ENCODE measurements around the gene PLA2G4C.
"Not testable (repeated sequence)": the region's sequence is repeated elsewhere in the genome, so short reads cannot be mapped to it uniquely, and the experiment has no call there.

PLA2G4C gene

DNA sequence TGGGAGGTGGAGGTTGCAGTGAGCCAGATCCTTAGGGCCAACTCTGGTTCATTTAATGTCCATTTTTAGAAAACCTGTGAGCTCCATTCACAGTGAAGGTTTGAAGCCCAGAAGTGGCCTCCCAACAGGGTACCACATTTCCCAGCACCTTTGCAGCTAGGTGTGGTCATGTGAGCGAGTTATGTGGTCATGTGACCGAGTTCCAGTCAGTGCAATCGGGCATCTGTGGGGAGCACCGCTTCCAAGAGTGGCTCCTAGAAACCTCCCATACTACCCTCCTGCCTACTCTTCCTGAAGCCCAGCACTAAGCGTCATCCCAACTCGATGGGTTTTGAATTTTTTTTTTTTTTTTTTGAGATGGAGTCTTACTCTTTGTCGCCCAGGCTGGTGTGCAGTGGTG is 663 bp upstream of the PLA2G4C start:
- no peak for DNase-seq (ENCODE audit: low read depth)

- no peak for DNase-seq (ENCODE audit: low read depth)
Measured at GRCh38 chr19:48108997-48109782, 1.4 kb downstream of the PLA2G4C start.

DNA sequence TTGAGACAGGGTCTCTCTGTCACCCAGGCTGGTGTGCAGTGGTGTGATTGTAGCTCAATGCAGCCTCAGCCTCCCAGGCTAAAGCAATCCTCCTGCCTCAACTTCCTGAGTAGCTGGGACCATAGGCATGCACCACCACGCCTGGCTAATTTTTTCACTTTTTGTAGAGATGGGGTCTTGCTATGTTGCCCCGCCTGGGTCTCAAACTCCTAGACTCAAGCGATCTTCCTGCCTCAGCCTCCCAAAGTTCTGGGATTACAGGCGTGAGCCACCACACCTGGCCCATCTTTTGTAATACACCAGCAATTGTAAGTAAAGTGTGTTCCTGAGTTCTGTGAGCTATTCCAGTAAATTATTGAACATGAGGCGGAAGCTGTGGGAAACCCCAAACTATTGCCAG is 6.7 kb downstream of the PLA2G4C start:
- DNase-seq (ENCODE audit: low read depth) = no peak

GRCh38 chr19:48102870-48103751 is 7.5 kb downstream of the PLA2G4C start:
- no peak for DNase-seq (ENCODE audit: low read depth)

- no peak for DNase-seq (ENCODE audit: low read depth)
Measured at GRCh38 chr19:48095612-48096175, 14.9 kb downstream of the PLA2G4C start.

GRCh38 chr19:48094855-48095203 is 15.8 kb downstream of the PLA2G4C start:
- no peak for DNase-seq (ENCODE audit: low read depth)

DNA sequence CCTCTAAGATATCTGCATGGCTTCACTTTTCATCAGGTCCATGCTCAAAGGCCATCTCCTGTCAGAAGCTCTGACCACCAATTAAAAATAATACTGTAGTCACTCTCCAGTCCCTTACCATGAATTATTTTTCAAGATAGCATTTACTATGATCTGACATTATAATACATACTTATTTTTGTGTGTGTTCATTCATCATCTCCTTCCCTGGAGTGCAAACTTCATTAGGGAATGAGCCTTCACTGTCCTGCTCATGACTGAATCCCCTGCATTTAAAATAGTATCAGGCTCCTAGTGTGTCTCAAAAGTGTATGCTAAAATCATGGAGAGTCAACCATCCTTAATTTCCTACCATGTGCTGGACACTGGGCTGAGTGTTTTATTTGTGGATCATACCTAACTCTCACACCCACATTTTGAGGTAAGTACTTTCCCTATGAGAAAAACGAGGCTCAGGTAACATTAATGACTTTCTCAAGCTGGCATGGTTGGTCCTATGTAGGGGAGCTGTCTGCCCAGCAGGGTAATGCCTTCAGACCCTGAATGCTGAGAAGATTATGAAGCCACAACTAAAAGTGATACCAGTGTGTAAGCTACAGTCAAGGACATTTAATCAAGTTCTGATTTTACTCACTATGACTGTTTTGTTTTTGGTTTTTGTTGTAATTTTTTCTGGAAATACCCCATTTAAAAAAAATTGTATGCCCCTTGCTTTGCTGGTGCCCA is 16.3 kb downstream of the PLA2G4C start:
- DNase-seq (ENCODE audit: low read depth) = no peak

DNA sequence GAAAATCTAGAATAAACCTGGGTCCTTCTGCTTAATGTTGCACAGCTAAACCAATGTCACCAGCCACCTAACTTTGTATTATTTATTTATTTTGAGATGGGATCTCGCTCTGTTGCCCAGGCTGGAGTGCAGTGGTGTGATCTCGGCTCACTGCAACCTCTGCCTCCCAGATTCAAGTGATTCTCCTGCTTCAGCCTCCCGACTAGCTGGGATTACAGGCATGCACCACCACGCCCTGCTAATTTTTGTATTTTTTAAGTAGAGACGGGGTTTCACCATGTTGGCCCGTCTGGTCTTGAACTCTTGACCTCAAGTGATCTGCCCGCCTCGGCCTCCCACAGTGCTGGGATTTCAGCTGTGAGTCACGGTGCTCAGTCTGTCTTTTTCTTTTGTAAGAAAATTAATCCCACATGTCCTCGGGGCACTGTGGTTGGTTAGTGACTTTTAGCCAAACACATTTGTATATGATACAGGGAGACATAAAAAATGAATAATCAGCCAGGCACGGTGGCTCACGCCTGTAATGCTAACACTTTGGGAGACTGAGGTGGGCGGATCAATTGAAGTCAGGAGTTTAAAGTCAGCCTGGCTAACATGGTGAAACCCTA is 19.4 kb downstream of the PLA2G4C start:
- not testable (repeated sequence) for DNase-seq (ENCODE audit: low read depth)

- no peak for DNase-seq (ENCODE audit: low read depth)
Measured at GRCh38 chr19:48090281-48090802, 20.3 kb downstream of the PLA2G4C start.

DNA sequence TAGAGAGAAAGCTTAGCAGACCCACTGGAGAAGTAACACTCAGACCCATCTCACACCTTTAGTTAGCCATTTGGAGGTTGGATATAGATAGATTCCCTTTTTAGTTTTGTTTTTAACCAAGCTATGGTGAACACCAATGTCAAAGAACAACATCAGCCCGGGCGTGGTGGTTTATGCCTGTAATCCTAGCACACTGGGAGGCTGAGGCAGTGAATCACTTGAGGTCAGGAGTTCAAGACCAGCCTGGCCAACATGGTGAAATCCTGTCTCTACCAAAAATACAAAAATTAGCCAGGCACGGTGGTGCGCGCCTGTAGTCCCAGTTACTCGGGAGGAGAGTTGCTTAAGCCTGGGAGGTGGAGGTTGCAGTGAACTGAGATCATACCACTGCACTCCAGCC is 21.6 kb downstream of the PLA2G4C start:
- DNase-seq (ENCODE audit: low read depth) = not testable (repeated sequence)

- no peak for DNase-seq (ENCODE audit: low read depth)
Measured at GRCh38 chr19:48085904-48086864, 24.4 kb downstream of the PLA2G4C start.

DNA sequence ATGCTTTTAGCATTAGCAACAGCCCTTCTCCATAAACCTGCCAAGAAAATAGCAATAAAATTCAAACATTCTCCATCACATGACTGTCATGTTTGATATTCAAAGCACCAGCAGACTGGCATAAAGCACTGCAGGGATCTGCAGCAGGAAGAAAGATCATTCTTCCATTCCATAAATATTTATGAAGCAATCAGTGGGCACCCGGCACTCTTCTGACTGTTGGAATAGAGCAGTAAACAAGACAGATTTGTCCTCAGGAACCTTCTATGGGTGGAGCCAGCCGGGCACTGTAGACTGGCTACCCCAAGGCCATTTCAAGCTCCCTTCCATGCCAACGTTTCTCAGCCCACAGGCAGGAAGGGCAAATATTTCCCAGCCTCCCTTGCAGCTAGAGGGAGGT is 25.5 kb downstream of the PLA2G4C start:
- no peak for DNase-seq (ENCODE audit: low read depth)

DNA sequence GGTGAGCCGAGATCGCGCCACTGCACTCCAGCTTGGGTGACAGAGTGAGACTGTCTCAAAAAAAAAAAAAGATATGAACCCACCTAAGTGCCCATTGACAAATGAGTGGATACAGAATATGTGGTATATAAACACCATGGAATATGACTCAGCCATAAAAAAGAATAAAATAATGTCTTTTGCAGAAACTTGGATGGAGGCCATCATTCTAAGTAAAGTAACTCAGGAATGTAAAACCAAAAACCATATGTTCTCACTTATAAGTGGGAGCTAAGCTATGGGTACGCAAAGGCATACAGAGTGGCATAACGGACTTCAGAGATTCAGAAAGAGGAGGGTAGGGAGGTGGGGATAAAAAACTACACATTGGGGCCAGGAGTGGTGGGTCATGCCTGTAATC is 29.5 kb downstream of the PLA2G4C start:
- DNase-seq (ENCODE audit: low read depth) = no peak

- not testable (repeated sequence) for DNase-seq (ENCODE audit: low read depth)
Measured at GRCh38 chr19:48070177-48070769, 40.3 kb downstream of the PLA2G4C start.

- no peak for DNase-seq (ENCODE audit: low read depth)
Measured at GRCh38 chr19:48069435-48069834, 41.2 kb downstream of the PLA2G4C start.

GRCh38 chr19:48064509-48064908 is 46.1 kb downstream of the PLA2G4C start:
- DNase-seq (ENCODE audit: low read depth) = no peak

DNA sequence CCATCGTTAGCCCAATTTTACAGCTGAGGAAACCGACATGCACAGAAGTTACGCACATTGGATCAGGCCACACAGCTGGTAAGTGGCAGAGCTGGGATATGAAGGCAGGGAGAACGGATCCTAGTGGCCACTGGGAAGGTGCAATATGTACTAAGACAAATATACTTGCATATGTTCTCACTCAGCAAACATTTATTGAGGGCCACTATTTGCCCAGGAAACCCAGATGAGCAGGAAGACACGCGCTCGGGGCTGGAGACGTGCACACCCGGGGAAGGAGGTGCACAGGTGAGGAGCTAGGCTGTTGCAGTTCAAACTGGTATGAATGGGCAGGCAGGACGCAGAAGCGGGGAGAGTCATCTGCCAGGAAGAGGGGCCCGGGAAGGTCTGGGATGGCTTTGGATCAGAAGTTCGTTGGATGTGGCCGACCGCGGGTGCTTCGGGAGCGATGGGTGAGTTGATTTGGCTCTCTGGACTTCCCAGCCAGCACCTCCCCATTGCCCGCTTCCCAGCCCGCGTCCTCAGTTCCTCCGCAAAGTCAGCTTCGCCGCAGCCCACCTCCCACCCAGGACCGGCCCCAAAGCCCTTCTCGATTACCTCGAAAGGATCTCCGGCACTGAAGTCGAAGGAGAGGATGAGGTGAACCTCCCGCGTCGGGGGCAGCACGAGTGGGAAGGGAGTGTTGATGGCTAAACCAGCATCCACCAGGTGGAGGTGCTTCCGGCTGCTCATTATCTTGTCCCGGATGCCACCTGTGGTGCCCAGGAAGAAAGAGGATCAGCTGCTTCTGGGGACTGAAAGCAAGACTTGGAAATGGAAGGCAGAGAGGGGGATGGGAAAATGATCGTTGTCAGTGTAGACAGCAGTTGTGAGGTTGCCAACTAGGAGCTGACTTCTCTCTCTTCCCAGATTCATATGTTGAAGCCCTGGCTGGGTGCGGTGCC is 48.9 kb downstream of the PLA2G4C start:
- no peak for DNase-seq (ENCODE audit: low read depth)

GRCh38 chr19:48060381-48060780 is 50.2 kb downstream of the PLA2G4C start:
- no peak for DNase-seq (ENCODE audit: low read depth)

GRCh38 chr19:48059331-48059730 is 51.3 kb downstream of the PLA2G4C start:
- DNase-seq (ENCODE audit: low read depth) = no peak

Measured in T-helper 22 cell (primary cell).